Measurements from ENCODE around the gene LAMTOR2. TPM values are rescaled to one million over a fixed set of nuclear protein-coding genes. Genes with fewer than 3 reads are reported as not detected.
"Not testable (repeated sequence)": the region's sequence is repeated elsewhere in the genome, so short reads cannot be mapped to it uniquely, and the experiment has no call there.

The LAMTOR2 gene
- total and polyA plus RNA-seq, 9 of the 15 experiments (the other 6 are each of a cell fraction or from before 2014, with no cell fraction given), result 39.0 to 161 (median 74.6) TPM

DNA sequence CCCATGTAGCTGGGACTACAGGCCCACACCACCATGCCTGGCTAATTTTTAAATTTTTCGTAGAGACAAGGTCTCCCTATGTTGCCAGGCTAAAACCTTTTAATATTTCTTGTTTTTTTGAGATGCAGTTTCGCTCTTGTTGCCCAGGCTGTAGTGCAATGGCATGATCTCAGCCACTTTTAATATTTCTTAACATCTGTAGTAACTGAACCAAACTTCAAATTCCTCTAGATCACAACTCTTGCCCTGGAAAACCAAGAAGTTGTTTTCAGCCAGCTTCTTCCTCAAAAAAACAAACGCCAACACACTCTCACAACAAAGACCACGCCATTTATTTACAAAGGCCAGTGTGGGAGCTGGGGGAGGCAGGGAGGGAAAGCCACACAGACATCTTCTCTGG is 19.6 kb upstream of the LAMTOR2 start:
- in situ Hi-C loops (cut with MboI); H3K4me2 ChIP-seq (ENCODE audit: insufficient read depth, low read length); DNase-seq (ENCODE audit: extremely low read depth in 1 of 4, low spot score in 3 of 4); H3K79me2 ChIP-seq (ENCODE audit: control insufficient read depth, insufficient read depth, low read length); H3K27ac ChIP-seq (ENCODE audit: extremely low read depth, low read depth, low read length); POLR2A ChIA-PET; BruUV-seq (replicated peaks); H3K4me1 ChIP-seq (replicated peaks in 1 of 2; ENCODE audit: control insufficient read depth in 2 of 2, insufficient read depth in 2 of 2, low read length in 2 of 2); H4K20me1 ChIP-seq (replicated peaks; ENCODE audit: control insufficient read depth, insufficient read depth, low read length); H3K9ac ChIP-seq (ENCODE audit: insufficient read depth in 1 of 2, low read depth in 2 of 2, low read length in 2 of 2); H3K9me3 ChIP-seq (replicated peaks; ENCODE audit: control insufficient read depth, insufficient read depth, low read depth, low read length); H2AFZ ChIP-seq (ENCODE audit: low read depth, low read length); intact Hi-C loops (cut with micrococcal nuclease); FAIRE-seq; ATAC-seq; H3K27me3 ChIP-seq (ENCODE audit: control insufficient read depth in 2 of 2, insufficient read depth in 2 of 2, low read length in 2 of 2); H3K4me3 ChIP-seq; H3K9me1 ChIP-seq (ENCODE audit: control insufficient read depth, insufficient read depth, low read length): not testable (repeated sequence)
- WGBS (ENCODE audit: insufficient coverage, low coverage, missing lambda C conversion rate), result 72% methylated on average over 4 of the region's 4 CpGs
- CTCF ChIA-PET (ENCODE audit: low intra/inter-chr PET ratio), result interaction anchor here (0.6 kb wide), 1 partner anchor 443 kb away, joined by 3 read pairs; no protein-coding TSS in a partner anchor
- H3K36me3 ChIP-seq (ENCODE audit: control insufficient read depth, insufficient read depth, low read length), result peaks cover 35% of the 10 kb centered on the region; the same call in 1 of the 3 replicates

DNA sequence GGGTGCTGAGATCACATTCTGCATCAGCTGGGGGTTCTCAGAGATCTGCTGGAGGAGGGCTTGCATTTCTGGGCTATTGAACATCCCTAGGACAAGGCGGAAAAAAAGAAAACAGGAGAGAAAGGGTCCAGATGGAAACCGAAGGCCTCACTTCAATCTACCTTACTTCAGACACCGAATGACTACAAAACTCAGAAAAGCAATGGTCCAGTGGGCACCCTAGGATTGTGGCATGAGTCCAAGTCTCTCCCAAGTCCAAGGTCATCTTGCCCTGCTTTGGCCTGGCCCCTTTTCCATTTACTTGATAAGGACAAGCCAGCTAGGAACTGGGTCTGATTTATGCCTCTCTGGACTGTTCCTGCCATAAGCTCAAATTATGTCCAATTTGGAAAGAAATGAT is 11.8 kb upstream of the LAMTOR2 start:
- no TSS peak for BruUV-seq (replicated peaks)
- Histone ChIP-seq H3K27me3 (ENCODE audit: control insufficient read depth in 2 of 2, insufficient read depth in 2 of 2, low read length in 2 of 2) (no peaks in the 10 kb centered on the region), H3K27ac (ENCODE audit: extremely low read depth, low read depth, low read length) (no peak overlapping the region), H4K20me1 (replicated peaks; ENCODE audit: control insufficient read depth, insufficient read depth, low read length) (no peaks in the 10 kb centered on the region; the same call in 1 of the 2 replicates), H3K9ac (ENCODE audit: insufficient read depth in 1 of 2, low read depth in 2 of 2, low read length in 2 of 2) (no peak overlapping the region), H2AFZ (ENCODE audit: low read depth, low read length) (no peak overlapping the region), H3K36me3 (ENCODE audit: control insufficient read depth, insufficient read depth, low read length) (peaks cover 73% of the 10 kb centered on the region), H3K4me3 (no peak overlapping the region), H3K4me1 (replicated peaks in 1 of 2; ENCODE audit: control insufficient read depth in 2 of 2, insufficient read depth in 2 of 2, low read length in 2 of 2) (peaks cover 4 to 11% of the 10 kb centered on the region in 2 experiments; a peak in 4 of 5 replicates), H3K9me1 (ENCODE audit: control insufficient read depth, insufficient read depth, low read length) (no peaks in the 10 kb centered on the region), H3K79me2 (ENCODE audit: control insufficient read depth, insufficient read depth, low read length) (no peaks in the 10 kb centered on the region), H3K9me3 (replicated peaks; ENCODE audit: control insufficient read depth, insufficient read depth, low read depth, low read length) (no peaks in the 10 kb centered on the region), H3K4me2 (ENCODE audit: insufficient read depth, low read length) (no peak overlapping the region)
- 83% methylated on average over 3 of the region's 3 CpGs for WGBS (ENCODE audit: insufficient coverage, low coverage, missing lambda C conversion rate)
- TF ChIP-seq ZNF384 (IDR thresholded peaks at IDR 0.05; ENCODE audit: low read depth, low read length), result no peak
- TF ChIP-seq CEBPG (CRISPR knock-in tag; IDR thresholded peaks at IDR 0.05), result no peak
- TF ChIP-seq CEBPG (tag; conservative IDR thresholded peaks at IDR 0.05 in 1 of 2, IDR thresholded peaks at IDR 0.05 in 1 of 2), result no peak
- TF ChIP-seq ZNF699 (CRISPR knock-in tag; IDR thresholded peaks at IDR 0.05; ENCODE audit: insufficient replicate concordance), result no peak
- TF ChIP-seq TAF7 (tag; IDR thresholded peaks at IDR 0.05), result no peak
- FAIRE-seq (no peak), DNase-seq (ENCODE audit: extremely low read depth in 1 of 4, low spot score in 3 of 4) (no peak), ATAC-seq (no peak)
- ChIA-PET CTCF (ENCODE audit: low intra/inter-chr PET ratio) (no interaction called here), POLR2A (interaction anchor here (1.2 to 2.5 kb wide), 2 partner anchors 10 to 11 kb away, joined by 3 to 6 read pairs; partner anchors contain the start of gene UBQLN4)
- intact Hi-C loops (cut with micrococcal nuclease), result no loop called here
- in situ Hi-C loops (cut with MboI), result no loop called here
